Measurements from ENCODE around the gene RPLP2. TPM values are rescaled to one million over a fixed set of nuclear protein-coding genes. Genes with fewer than 3 reads are reported as not detected.
A peak's percentile ranks its signal among the peaks of the same experiment; 100 is the strongest.

RPLP2 gene
- total RNA-seq, 1 experiment from 2014 or later, result 3,468 TPM

- ChIA-PET CTCF (interaction anchor here (0.6 to 1.2 kb wide), 2 partner anchors 61 to 271 kb away, joined by 5 to 14 read pairs; no protein-coding TSS in a partner anchor), POLR2A (interaction anchor here (0.6 kb wide), 1 partner anchor 9 kb away, joined by 4 read pairs; no protein-coding TSS in a partner anchor)
- BruUV-seq (replicated peaks), result no TSS peak
- Histone ChIP-seq H3K4me3 (ENCODE audit: low read depth in 2 of 2, low read length in 2 of 2) (no peak overlapping the region), H3K36me3 (ENCODE audit: control insufficient read depth, insufficient read depth, low read length) (peaks cover 6% of the 10 kb centered on the region; the same call in 1 of the 2 replicates), H3K9me3 (ENCODE audit: control insufficient read depth, insufficient read depth, low read depth, low read length) (no peaks in the 10 kb centered on the region), H3K27ac (ENCODE audit: low read length) (peak overlapping the region; percentile 39), H3K27me3 (ENCODE audit: control insufficient read depth, insufficient read depth, low read length) (no peaks in the 10 kb centered on the region), H3K4me1 (ENCODE audit: control insufficient read depth, insufficient read depth, low read length) (peaks cover 28% of the 10 kb centered on the region)
- ATAC-seq, result 0 out of 2 replicates have a peak, but pooled peaks have one; percentile 6
- in situ Hi-C loops (cut with HindIII; ENCODE audit: low pct_unique_long_range_greater_than_20kb, low sequenced_read_pairs) (no loop called here), intact Hi-C loops (cut with micrococcal nuclease; ENCODE audit: unreplicated experiment) (no loop called here)
- TF ChIP-seq POLR2AphosphoS5 (IDR thresholded peaks at IDR 0.05; ENCODE audit: low read depth, low read length) (peak; percentile 36; the same call in 1 of the 2 replicates), REST (IDR thresholded peaks at IDR 0.05; ENCODE audit: insufficient read depth in 1 of 2, low read depth in 2 of 2, low read length in 1 of 2) (no peak)
- no peak for DNase-seq (ENCODE audit: low read depth, low spot score)
Observed at GRCh38 chr11:766106-766935, 43.4 kb upstream of the RPLP2 start.

DNA sequence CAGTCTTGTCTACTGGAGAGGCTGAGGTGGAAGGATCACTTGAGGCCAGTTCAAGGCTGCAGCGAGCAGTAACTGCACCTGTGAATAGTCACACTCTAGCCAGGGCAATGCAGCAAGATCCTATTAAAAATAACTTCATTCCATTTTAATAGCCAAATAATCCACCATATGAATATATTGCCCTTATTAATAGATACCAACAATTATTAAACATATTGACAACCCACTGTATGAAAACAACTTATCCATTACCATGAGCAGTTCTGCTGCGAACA lies 42.9 kb upstream of the RPLP2 start:
- intact Hi-C loops (cut with micrococcal nuclease; ENCODE audit: unreplicated experiment), result no loop called here
- in situ Hi-C loops (cut with HindIII; ENCODE audit: low pct_unique_long_range_greater_than_20kb, low sequenced_read_pairs), result no loop called here
- Histone ChIP-seq H3K9me3 (ENCODE audit: control insufficient read depth, insufficient read depth, low read depth, low read length) (no peaks in the 10 kb centered on the region), H3K36me3 (ENCODE audit: control insufficient read depth, insufficient read depth, low read length) (peaks cover 6% of the 10 kb centered on the region; the same call in 1 of the 2 replicates), H3K4me1 (ENCODE audit: control insufficient read depth, insufficient read depth, low read length) (peaks cover 28% of the 10 kb centered on the region), H3K27me3 (ENCODE audit: control insufficient read depth, insufficient read depth, low read length) (no peaks in the 10 kb centered on the region), H3K27ac (ENCODE audit: low read length) (0 out of 2 replicates have a peak overlapping the region, but pooled peaks have one; percentile 39), H3K4me3 (ENCODE audit: low read depth in 2 of 2, low read length in 2 of 2) (no peak overlapping the region)
- DNase-seq (ENCODE audit: low read depth, low spot score) (no peak), ATAC-seq (no peak)
- no TSS peak for BruUV-seq (replicated peaks)
- ChIA-PET CTCF (interaction anchor here (1.2 kb wide), 1 partner anchor 62 kb away, joined by 5 read pairs; no protein-coding TSS in a partner anchor), POLR2A (no interaction called here)
- TF ChIP-seq SIN3A (IDR thresholded peaks at IDR 0.05; ENCODE audit: borderline replicate concordance, insufficient read depth, low read depth, low read length) (no peak), TCF7L2 (IDR thresholded peaks at IDR 0.05; ENCODE audit: low read depth, low read length) (no peak), POLR2AphosphoS5 (IDR thresholded peaks at IDR 0.05; ENCODE audit: low read depth, low read length) (no peak), REST (IDR thresholded peaks at IDR 0.05; ENCODE audit: insufficient read depth in 1 of 2, low read depth in 2 of 2, low read length in 1 of 2) (no peak), CTCF (IDR thresholded peaks at IDR 0.05) (no peak)
